Activated T-helper 1 cell treated with Interleukin-2 at 50 U/mL for 16 hours (primary cell): ENCODE measurements around the gene RPH3AL.

Source experiments
- DNase-seq: peaks from one replicate; pipeline ENCODE4 v3.0.0-alpha.2; 2020; ENCODE audit warnings: low read depth

RPH3AL gene

GRCh38 chr17:336110-337021 is 16.2 kb downstream of the RPH3AL start:
- DNase-seq, result no peak

GRCh38 chr17:335691-336090 is 16.9 kb downstream of the RPH3AL start:
- DNase-seq, result no peak

- DNase-seq, result no peak
Measured at GRCh38 chr17:334974-335481, 17.6 kb downstream of the RPH3AL start.

- DNase-seq, result no peak
Measured at GRCh38 chr17:333626-334396, 18.8 kb downstream of the RPH3AL start.

- no peak for DNase-seq
Measured at GRCh38 chr17:332558-333322, 19.9 kb downstream of the RPH3AL start.

GRCh38 chr17:332023-332422 is 20.6 kb downstream of the RPH3AL start:
- DNase-seq, result no peak

GRCh38 chr17:330993-331701 is 21.5 kb downstream of the RPH3AL start:
- no peak for DNase-seq

- DNase-seq, result no peak
Measured at GRCh38 chr17:329784-330420, 22.7 kb downstream of the RPH3AL start.

GRCh38 chr17:327971-328370 is 24.6 kb downstream of the RPH3AL start:
- DNase-seq, result no peak

GRCh38 chr17:327296-327695 is 25.3 kb downstream of the RPH3AL start:
- no peak for DNase-seq

GRCh38 chr17:326010-326621 is 26.5 kb downstream of the RPH3AL start:
- no peak for DNase-seq

GRCh38 chr17:325270-326009 is 27.2 kb downstream of the RPH3AL start:
- DNase-seq, result no peak

- no peak for DNase-seq
Measured at GRCh38 chr17:323721-324571, 28.7 kb downstream of the RPH3AL start.

GRCh38 chr17:323181-323580 is 29.4 kb downstream of the RPH3AL start:
- DNase-seq, result no peak

GRCh38 chr17:322006-322780 is 30.4 kb downstream of the RPH3AL start:
- DNase-seq, result no peak

GRCh38 chr17:321386-321941 is 31.1 kb downstream of the RPH3AL start:
- no peak for DNase-seq

GRCh38 chr17:320809-321385 is 31.7 kb downstream of the RPH3AL start:
- no peak for DNase-seq
